Left cardiac atrium (tissue), 4 donors: Measurements from ENCODE around the gene PLA2G2D. TPM values are rescaled to one million over a fixed set of nuclear protein-coding genes. Genes with fewer than 3 reads are reported as not detected.

ENCODE experiments used
- ATAC-seq, 2 donors: fragments of 200-7000 bp; cut with Tn5 transposase; one replicate each; pipeline ENCODE4 v1.9.1; 2020; ENCODE audit warnings: mild to moderate bottlenecking in 2 of 2, moderate library complexity in 2 of 2
- DNase-seq: peaks from one replicate; pipeline ENCODE4 v3.0.0-alpha.2; 2020
- intact Hi-C, 2 donors: fragments of 100-400 bp; cut with DNase I; formaldehyde crosslinking; loops; one replicate each; pipeline versions ENCODE4 v1.14.1 to v1.15.1; 2022 to 2023
- long read RNA-seq: library from polyadenylated mRNA; unstranded; transcript quantifications from one replicate; pipeline ENCODE4 v2.0.0, GENCODE V29; 2021
- total RNA-seq, 2 donors: library from RNA; stranded (reverse); fragmentation: NEBNext Ultra II Directional; extraction: Animal tissue kit (Norgen Biotek cat#: 25700); gene quantifications; one replicate each; pipeline ENCODE4 v1.2.1, GENCODE V29; 2021
- donor health status: DM: no; HTN: yes; CAD: no.
- donor health status: DM: no; HTN: yes; CAD: no; lungs with severe emphysema.
- donor health status: DM: yes; HTN: yes; CAD: no.
- donor health status: Dilated cardiomyopathy.

PLA2G2D gene
- not detected for total RNA-seq
- long read RNA-seq: 0 reads

GRCh38 chr1:20119347-20119746, at the start of gene PLA2G2D:
TSS of gene PLA2G2D (minus strand) at chr1:20119536. CDS start at chr1:20119498, 38 bp downstream.
- ATAC-seq: no peak
- intact Hi-C loops: no loop called here
- no peak for DNase-seq

GRCh38 chr1:20168564-20169491, 49.5 kb upstream of the PLA2G2D start:
- ATAC-seq (no peak), DNase-seq (no peak)
- intact Hi-C loops: no loop called here

- intact Hi-C loops: no loop called here
- DNase-seq (no peak), ATAC-seq (no peak)
Observed at GRCh38 chr1:20167126-20167525, 47.8 kb upstream of the PLA2G2D start.

- intact Hi-C loops: no loop called here
- peak; percentile 43 for DNase-seq
- peak; percentile 27 to 73 for ATAC-seq
Observed at GRCh38 chr1:20166051-20166450, 46.7 kb upstream of the PLA2G2D start.

GRCh38 chr1:20165522-20165951, 46.2 kb upstream of the PLA2G2D start:
- DNase-seq (no peak), ATAC-seq (peak; percentile 30 to 51)
- intact Hi-C loops: no loop called here

- peak; percentile 76 to 80 for ATAC-seq
- DNase-seq: peak; percentile 67
- intact Hi-C loops: no loop called here
Observed at GRCh38 chr1:20164694-20165202, 45.4 kb upstream of the PLA2G2D start.

- intact Hi-C loops: no loop called here
- DNase-seq (no peak), ATAC-seq (no peak)
Observed at GRCh38 chr1:20160034-20160433, 40.7 kb upstream of the PLA2G2D start.

- intact Hi-C loops: no loop called here
- DNase-seq (no peak), ATAC-seq (no peak)
Observed at GRCh38 chr1:20158358-20159070, 39.2 kb upstream of the PLA2G2D start.

GRCh38 chr1:20154301-20154831, 35.0 kb upstream of the PLA2G2D start:
- intact Hi-C loops: no loop called here
- ATAC-seq: no peak

GRCh38 chr1:20153000-20153418, 33.7 kb upstream of the PLA2G2D start:
- DNase-seq (no peak), ATAC-seq (peak; percentile 51 to 53)
- intact Hi-C loops: loop anchor here (2.0 kb wide), 3 partner anchors 52 to 234 kb away; no protein-coding TSS in a partner anchor

More at GRCh38 chr1:20154301-20154831, 35.0 kb upstream of the PLA2G2D start:
- DNase-seq: no peak

- ATAC-seq (no peak), DNase-seq (no peak)
- intact Hi-C loops: loop anchor here (2.0 kb wide), 3 partner anchors 52 to 234 kb away; no protein-coding TSS in a partner anchor
Observed at GRCh38 chr1:20152599-20152930, 33.2 kb upstream of the PLA2G2D start.

- peak; percentile 91 to 93 for ATAC-seq
- intact Hi-C loops: loop anchor here (2.0 kb wide), 3 partner anchors 51 to 233 kb away; no protein-coding TSS in a partner anchor
- peak; percentile 90 for DNase-seq
Observed at GRCh38 chr1:20151906-20152598, 32.7 kb upstream of the PLA2G2D start.

- intact Hi-C loops: no loop called here
- ATAC-seq: no peak
- DNase-seq: no peak
Observed at GRCh38 chr1:20150969-20151368, 31.6 kb upstream of the PLA2G2D start.

- ATAC-seq (no peak), DNase-seq (no peak)
- intact Hi-C loops: no loop called here
Observed at GRCh38 chr1:20150326-20150705, 31.0 kb upstream of the PLA2G2D start.

GRCh38 chr1:20149601-20150325, 30.4 kb upstream of the PLA2G2D start:
- intact Hi-C loops: loop anchor here in 1 of 2 donors (10.0 kb wide), 1 partner anchor 175 kb away; the partner anchor contains the start of gene PLA2G2A
- DNase-seq: no peak
- no peak for ATAC-seq

GRCh38 chr1:20148571-20149500, 29.5 kb upstream of the PLA2G2D start:
- intact Hi-C loops: loop anchor here in 1 of 2 donors (10.0 kb wide), 1 partner anchor 174 kb away; the partner anchor contains the start of gene PLA2G2A
- ATAC-seq (no peak), DNase-seq (no peak)
